HCEC 1CT (cell line): ENCODE results near the gene FOXK1.
"Not testable (repeated sequence)": the region's sequence is repeated elsewhere in the genome, so short reads cannot be mapped to it uniquely, and the experiment has no call there.

Experiments used
- DNase-seq: peaks from one replicate; pipeline ENCODE4 v3.0.0-alpha.2; 2017

The FOXK1 gene

GRCh38 chr7:4787947-4788626 is 106.0 kb downstream of the FOXK1 start:
- no peak for DNase-seq

DNA sequence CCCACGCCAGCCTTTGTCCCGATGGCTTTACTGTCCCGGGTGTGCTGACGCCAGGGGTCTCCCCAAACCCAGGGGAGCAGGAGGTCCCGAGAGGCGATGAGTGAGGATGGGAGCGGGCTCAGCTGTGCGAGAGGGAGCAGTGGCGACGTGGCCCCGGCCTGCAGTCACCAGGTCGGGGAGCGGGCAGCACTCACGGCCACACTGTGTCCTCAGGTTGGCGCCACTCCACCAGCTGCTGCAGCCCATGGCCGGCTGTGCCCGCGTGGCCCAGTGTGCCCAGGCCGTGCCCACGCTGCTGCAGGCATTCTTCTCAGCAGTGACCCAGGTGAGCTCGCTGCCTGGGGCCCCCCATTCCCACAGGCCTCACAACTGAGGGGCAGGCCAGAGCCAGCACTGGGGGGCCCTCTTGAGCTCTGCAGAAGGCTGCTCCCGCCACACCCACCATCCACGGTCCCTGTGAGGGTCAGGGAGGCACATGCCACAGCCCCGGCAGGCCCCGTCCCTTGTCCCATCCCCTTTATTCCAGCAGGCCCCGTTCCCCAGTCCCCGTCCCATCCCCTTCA is 106.6 kb downstream of the FOXK1 start:
- DNase-seq = no peak

DNA sequence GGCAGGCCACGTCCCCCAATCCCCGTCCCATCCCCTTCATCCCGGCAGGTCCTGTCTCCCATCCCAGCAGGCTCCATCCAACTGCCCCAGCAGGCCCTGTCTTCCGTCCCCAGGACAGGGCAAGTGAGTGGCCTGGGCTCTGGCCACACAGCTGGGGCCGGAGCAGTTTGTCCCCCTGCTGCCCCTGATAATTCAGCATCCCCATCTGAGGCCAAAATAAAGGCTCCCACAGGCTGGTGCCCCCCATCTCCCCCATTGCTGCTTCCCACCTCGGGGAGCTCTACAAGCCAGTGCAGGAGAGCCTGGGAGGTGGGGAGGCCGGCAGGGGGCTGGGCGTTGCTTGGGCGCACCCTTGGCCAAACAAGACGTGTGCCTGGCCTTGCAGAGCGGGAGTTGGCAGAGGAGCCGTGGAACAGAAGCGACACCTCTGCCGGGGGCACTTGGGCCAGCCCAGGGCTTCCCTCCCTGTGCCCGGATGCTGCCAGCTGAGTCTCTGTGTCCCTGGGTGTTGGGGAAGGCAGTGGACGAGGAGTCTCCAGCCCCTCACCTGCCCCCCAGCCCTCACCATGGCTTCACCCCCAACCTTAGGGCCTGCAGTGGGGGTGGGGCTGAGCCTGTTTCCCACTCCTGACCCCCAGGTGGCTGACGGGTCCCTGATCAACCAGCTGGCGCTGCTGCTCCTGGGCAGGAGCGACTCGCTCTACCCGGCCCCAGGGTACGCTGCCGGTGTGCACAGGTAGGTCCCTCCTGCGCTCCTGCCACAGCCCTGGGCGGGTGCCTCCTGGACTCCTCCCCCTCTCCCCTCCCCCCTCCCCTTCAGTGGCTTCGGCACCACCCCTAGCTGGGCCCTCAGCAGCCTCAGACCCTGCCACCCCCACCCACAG is 107.3 kb downstream of the FOXK1 start:
- DNase-seq = no peak

- DNase-seq = no peak
These were observed 108.0 kb downstream of the FOXK1 start for GRCh38 chr7:4790078-4790465.

GRCh38 chr7:4790516-4790991 is 108.5 kb downstream of the FOXK1 start:
- DNase-seq = no peak

DNA sequence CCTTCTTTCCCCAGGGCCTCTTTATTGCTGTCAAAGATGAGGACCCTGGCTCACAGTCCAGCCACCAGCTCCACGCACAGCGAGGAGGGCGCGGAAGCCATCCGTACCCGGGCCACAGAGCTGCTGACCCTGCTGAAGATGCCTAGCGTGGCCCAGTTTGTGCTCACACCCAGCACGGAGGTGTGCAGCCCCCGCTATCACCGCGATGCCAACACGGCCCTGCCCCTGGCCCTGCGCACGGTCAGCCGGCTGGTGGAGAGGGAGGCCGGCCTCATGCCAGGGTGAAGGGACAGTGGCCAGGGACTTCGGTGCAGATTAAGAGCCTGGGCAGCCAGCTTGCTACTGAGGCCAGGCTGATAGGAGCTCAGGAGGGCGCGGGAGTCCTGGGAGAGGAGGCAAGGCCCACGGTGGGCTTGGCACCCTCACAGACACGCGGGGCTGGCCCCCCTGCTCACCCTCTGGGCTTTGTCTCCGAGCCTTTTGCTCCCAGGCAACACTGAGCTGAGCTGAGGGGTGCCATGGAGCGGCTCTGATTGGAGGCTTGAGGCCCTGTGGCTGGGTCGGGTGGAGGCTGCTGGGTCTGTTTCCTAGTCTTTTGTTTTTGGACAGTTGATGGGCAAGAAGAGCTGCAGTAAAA is 109.1 kb downstream of the FOXK1 start:
- DNase-seq = no peak

- no peak for DNase-seq
These were observed 109.8 kb downstream of the FOXK1 start for GRCh38 chr7:4791738-4792536.

GRCh38 chr7:4792537-4793126 is 110.5 kb downstream of the FOXK1 start:
- no peak for DNase-seq

DNA sequence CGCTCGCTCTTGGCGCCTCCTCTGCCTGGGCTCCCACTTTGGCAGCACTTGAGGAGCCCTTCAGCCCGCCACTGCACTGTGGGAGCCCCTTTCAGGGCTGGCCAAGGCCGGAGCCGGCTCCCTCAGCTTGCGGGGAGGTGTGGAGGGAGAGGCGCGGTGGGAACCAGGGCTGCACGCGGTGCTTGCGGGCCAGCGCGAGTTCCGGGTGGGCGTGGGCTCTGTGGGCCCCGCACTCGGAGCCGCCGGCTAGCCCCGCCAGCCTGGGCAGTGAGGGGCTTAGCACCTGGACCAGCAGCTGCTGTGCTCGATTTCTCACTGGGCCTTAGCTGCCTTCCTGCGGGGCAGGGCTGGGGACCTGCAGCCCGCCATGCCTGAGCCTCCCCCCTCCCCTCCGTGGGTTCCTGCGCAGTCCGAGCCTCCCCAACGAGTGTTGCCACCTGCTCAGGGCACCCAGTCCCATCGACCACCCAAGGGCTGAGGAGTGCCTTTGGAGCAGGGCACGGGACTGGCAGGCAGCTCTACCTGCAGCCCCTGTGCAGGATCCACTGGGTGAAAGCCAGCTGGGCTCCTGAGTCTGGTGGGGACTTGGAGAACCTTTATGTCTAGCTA is 111.4 kb downstream of the FOXK1 start:
- DNase-seq = not testable (repeated sequence)

DNA sequence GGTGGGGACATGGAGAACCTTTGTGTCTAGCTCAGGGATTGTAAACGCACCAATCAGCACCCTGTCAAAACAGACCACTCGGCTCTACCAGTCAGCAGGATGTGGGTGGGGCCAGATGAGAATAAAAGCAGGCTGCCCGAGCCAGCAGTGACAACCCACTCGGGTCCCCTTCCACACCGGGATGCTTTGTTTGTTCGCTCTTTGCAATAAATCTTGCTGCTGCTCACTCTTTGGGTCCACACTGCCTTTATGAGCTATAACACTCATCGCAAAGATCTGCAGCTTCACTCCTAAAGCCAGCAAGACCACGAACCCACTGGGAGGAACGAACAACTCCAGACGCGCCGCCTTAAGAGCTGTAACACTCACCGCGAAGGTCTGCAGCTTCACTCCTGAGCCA is 112.1 kb downstream of the FOXK1 start:
- DNase-seq = not testable (repeated sequence)

DNA sequence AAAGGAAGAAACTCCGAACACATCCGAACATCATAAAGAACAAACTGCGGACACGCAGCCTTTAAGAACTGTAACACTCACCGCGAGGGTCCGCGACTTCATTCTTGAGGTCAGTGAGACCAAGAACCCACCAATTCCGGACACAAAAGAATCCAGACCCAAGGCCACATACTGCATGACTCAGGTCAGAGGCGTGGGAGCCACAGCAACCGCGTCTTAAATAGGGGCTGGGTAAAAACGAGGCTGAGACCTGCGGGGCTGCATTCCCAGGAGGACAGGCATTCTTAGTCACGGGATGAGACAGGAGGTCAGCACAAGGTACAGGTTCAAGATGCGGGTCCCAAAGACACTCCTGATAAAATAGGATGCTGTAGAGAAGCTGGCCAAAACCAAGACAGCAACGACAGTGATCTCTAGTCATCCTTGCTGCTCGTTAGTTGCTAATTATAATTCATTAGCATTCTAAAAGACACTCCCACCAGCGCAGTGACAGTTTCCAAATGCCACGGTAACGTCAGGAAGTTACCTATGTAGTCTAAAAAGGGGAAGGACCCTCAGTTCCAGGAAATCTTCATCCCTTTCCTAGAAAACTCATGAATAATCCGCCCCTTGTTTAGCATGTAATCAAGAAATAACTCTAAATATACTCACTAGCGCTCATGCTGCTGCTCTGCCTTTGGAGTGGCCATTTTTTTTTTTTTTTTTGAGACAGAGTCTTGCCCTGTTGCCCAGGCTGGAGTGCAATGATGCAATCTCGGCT is 112.7 kb downstream of the FOXK1 start:
- no peak for DNase-seq

DNA sequence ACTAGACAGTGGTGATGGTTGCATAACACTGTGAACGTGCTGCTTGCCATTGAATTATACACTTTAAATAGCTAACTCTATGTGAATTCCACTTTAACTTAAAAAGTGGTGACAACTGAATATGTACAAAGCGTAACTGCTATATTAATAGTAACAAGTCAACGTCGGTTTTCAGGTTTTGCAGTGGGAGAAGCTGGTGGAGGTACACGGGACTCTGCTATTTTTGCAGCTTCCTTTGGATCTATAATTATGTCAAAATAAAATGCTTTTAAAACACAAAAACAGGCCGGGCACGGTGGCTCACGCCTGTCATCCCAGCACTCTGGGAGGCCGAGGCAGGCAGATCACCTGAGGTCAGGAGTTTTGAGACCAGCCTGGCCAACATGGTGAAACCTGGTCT is 114.4 kb downstream of the FOXK1 start:
- no peak for DNase-seq

DNA sequence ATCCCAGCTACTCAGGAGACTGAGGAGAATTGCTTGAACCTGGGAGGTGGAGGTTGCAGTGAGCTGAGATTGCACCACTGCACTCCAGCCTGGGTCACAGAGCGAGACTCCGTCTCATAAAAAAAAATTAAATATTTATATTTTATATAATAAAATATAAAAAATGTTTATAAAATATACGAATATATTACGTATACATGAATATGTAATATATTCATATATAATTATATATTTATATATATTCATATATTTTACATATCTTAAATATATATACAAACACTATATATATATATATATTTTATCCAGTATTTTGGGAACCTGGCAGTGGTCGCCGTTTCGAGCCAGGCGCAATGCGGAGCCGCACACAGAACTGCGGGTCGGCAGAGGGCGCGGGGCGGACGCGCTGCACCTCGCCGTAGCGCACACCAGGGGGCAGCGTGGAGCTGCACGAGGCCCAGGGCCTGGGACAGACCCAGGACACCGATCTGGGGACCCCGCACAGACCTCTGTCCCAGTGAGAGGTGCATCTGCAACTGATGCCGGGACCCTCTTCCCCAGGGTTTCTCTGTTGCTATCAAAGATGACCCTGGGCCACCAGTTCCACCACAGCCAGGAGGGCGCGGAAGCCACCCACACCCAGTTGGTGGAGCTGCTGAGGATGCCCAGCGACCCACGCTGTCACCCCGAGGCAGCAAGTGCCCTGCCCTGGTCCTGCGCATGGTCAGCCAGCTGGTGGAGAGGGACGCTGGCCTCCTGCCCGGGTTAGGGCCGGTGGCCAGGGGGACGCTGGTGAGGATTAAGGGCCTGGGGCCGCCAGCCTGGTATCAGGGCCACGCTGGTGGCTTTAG is 116.0 kb downstream of the FOXK1 start:
- no peak for DNase-seq

GRCh38 chr7:4798706-4799235 is 116.7 kb downstream of the FOXK1 start:
- DNase-seq = no peak

DNA sequence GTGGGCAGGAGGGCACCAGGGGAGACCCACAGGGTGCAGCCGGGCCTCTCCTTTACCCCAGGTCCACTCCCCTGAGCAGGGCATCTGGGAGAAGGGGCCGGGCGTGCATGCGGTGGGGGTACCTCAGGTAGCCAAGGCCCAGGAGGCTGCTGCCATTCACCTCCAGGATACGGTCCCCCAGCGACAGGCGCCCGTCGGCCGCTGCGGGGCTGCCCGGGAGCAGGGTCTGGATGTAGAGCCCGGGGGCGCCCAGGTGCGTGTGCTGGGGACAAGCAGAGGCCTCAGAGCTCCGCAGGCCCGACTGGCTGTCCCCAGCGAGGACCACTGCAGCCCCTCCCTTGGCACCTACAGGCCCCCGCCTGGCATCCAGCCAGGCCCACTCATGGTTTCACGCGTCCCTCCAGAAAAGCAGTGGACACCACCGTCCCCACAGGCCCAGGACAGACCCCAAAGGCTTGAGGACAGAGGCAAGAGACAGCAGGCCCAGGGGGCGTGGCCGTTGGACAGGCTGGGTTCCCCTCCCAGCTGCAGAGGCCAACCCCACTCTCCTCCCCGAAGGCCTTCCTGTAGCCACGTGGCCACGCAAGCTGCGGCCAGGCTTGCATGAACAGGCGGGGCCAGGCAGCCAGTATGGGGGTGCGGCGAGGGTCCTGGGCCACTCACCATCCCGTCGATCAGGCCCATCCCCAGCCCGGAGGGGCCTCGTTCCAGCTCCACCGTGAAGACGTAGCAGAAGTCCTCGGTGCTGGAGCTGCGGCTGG is 117.6 kb downstream of the FOXK1 start:
- no peak for DNase-seq

- no peak for DNase-seq
These were observed 118.4 kb downstream of the FOXK1 start for GRCh38 chr7:4800487-4800886.

DNA sequence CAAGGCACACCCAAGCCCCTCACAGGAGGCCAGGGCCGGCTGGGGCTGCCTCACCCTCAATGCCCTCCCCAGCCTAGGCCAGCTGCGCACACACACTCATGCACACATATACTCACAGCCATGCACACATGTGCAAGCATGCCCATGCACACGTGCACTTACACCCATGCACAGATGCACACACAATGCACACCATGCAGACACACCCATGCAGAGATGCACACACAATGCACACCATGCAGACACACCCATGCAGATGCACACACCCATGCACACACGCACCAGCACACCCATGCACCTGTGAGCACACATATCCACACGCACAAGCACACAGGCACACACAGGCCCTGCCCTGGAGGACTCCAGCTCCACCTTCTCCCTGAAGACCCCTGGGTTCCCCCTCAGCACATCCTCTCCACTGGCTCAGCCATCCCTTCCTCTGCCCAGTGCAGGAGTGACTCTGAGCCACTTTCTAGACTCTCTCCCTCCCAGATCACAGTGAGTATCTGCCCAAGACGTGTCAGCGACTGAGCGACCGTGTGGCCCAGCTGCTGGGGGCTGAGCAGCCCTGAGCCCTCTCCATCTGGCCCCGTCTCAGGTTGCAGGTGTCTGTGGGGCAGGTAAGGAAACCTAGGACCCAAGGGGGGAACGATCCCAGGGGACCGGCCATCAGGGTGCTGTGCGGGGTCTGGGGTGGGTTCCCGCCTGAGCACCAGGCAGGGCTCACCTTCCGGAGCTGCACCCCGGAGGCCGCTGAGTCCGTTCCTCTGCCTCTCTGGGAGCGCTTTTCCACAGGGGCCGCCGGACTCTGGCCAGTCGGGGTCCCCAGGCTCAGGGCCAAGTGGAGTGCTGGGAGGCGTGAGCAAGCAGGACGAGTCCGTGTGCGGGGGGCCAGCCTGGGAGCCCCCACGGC is 119.1 kb downstream of the FOXK1 start:
- DNase-seq = no peak

- DNase-seq = no peak
These were observed 119.7 kb downstream of the FOXK1 start for GRCh38 chr7:4801839-4802231.
